ENCODE results near the gene TLX2.

The TLX2 gene

GRCh38 chr2:74499940-74500577 lies 14.2 kb upstream of the TLX2 start:
- Histone ChIP-seq H3K9me3 (ENCODE audit: low read length) (no peaks in the 10 kb centered on the region), H3K4me1 (ENCODE audit: insufficient read depth, low read length, severe bottlenecking) (peaks cover 15% of the 10 kb centered on the region), H2AFZ (ENCODE audit: low read length) (no peak overlapping the region), H3K4me2 (ENCODE audit: low read length) (no peak overlapping the region), H3K4me3 (ENCODE audit: low read depth, low read length, poor library complexity, severe bottlenecking) (no peak overlapping the region), H3F3A (ENCODE audit: insufficient read depth, low read length) (no peaks in the 10 kb centered on the region), H3K27me3 (ENCODE audit: insufficient read depth, low read length) (peaks cover 25% of the 10 kb centered on the region; the same call in 1 of the 2 replicates), H3K9me2 (ENCODE audit: low read depth, low read length) (no peaks in the 10 kb centered on the region), H3K36me3 (ENCODE audit: insufficient read depth, low read length) (peaks cover 5% of the 10 kb centered on the region), H3K79me2 (ENCODE audit: insufficient read depth, low read length) (no peaks in the 10 kb centered on the region), H4K20me1 (ENCODE audit: insufficient read depth, low read length) (no peaks in the 10 kb centered on the region), H3K27ac (ENCODE audit: low read depth, low read length, poor library complexity, severe bottlenecking) (no peak overlapping the region), H3K9ac (ENCODE audit: low read length) (no peak overlapping the region)
- no peak for TF ChIP-seq CTCF (IDR thresholded peaks at IDR 0.05; ENCODE audit: low read length)
- no peak for TF ChIP-seq EZH2 (IDR thresholded peaks at IDR 0.05; ENCODE audit: borderline replicate concordance, low read length)

DNA sequence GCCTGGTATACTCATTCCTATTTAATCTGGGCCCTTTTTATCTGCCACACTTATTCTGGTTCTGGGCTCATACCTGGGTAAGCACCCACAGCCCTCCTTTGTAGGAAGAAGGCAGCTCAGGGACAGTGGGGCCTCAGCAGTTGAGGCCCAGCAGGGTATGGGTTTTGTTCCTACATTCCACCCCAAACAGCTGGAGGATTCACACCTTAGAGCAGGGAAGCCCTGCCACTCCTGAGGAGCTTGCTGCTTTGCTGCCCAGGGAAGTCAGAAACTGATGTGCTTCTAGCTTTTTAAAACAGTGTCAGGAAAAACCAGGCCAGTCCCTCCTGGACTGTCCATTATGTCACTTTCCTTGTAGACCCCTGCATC lies 13.7 kb upstream of the TLX2 start:
- H3K27ac ChIP-seq (ENCODE audit: low read depth, low read length, poor library complexity, severe bottlenecking) = no peak overlapping the region
- no peaks in the 10 kb centered on the region for H3K9me3 ChIP-seq (ENCODE audit: low read length)
- peaks cover 17% of the 10 kb centered on the region for H3K4me1 ChIP-seq (ENCODE audit: insufficient read depth, low read length, severe bottlenecking)
- H3K79me2 ChIP-seq (ENCODE audit: insufficient read depth, low read length) = no peaks in the 10 kb centered on the region
- H3K4me2 ChIP-seq (ENCODE audit: low read length) = no peak overlapping the region
- H3K27me3 ChIP-seq (ENCODE audit: insufficient read depth, low read length) = peaks cover 25% of the 10 kb centered on the region; the same call in 1 of the 2 replicates
- H4K20me1 ChIP-seq (ENCODE audit: insufficient read depth, low read length) = no peaks in the 10 kb centered on the region
- no peaks in the 10 kb centered on the region for H3K9me2 ChIP-seq (ENCODE audit: low read depth, low read length)
- TF ChIP-seq CTCF (IDR thresholded peaks at IDR 0.05; ENCODE audit: low read length) = no peak
- TF ChIP-seq EZH2 (IDR thresholded peaks at IDR 0.05; ENCODE audit: borderline replicate concordance, low read length) = no peak
- H2AFZ ChIP-seq (ENCODE audit: low read length) = no peak overlapping the region
- H3K4me3 ChIP-seq (ENCODE audit: low read depth, low read length, poor library complexity, severe bottlenecking) = no peak overlapping the region
- no peaks in the 10 kb centered on the region for H3F3A ChIP-seq (ENCODE audit: insufficient read depth, low read length)
- peaks cover 11% of the 10 kb centered on the region for H3K36me3 ChIP-seq (ENCODE audit: insufficient read depth, low read length)
- no peak overlapping the region for H3K9ac ChIP-seq (ENCODE audit: low read length)

DNA sequence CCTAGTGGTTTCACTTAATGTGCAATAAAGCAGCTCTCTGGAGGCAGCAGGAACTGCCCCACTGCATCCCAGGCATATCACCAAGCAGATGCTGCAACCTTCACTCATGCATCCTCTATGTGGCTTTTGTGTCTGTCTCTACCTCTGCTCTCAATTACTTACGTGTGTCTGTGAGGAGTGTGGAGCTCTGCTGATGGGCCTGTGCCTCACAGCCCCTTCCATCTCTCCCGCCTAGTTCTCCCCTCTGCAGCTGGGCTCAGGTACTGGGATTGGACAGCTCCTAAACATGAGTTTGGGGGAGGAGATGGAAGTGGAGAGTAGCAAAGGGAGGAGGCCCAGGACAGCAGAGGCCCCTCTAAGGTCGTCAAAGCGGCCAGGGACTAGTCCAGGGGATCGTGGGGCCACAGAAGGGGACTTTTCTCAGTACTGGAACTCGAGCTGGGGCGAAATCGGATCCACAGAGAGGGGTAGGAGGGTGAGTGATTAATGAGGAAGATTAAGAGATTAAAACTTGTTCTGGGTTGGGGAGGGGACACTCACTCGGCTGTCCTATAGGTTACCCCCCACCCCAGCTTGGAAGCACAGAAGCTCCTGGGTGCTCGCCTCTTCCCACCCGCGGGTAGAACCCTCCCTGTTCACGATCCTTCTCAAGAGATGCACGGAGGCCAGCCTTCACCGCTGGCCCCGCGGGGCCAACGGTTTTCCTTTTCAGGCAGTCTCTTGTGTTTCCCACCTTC lies 12.7 kb upstream of the TLX2 start:
- no peak overlapping the region for H2AFZ ChIP-seq (ENCODE audit: low read length)
- no peak overlapping the region for H3K27ac ChIP-seq (ENCODE audit: low read depth, low read length, poor library complexity, severe bottlenecking)
- H3K79me2 ChIP-seq (ENCODE audit: insufficient read depth, low read length) = no peaks in the 10 kb centered on the region
- H3K4me1 ChIP-seq (ENCODE audit: insufficient read depth, low read length, severe bottlenecking) = peaks cover 25% of the 10 kb centered on the region
- no peaks in the 10 kb centered on the region for H3K9me3 ChIP-seq (ENCODE audit: low read length)
- no peaks in the 10 kb centered on the region for H4K20me1 ChIP-seq (ENCODE audit: insufficient read depth, low read length)
- no peaks in the 10 kb centered on the region for H3F3A ChIP-seq (ENCODE audit: insufficient read depth, low read length)
- peaks cover 25% of the 10 kb centered on the region; the same call in 1 of the 2 replicates for H3K27me3 ChIP-seq (ENCODE audit: insufficient read depth, low read length)
- TF ChIP-seq EZH2 (IDR thresholded peaks at IDR 0.05; ENCODE audit: borderline replicate concordance, low read length) = no peak
- TF ChIP-seq CTCF (IDR thresholded peaks at IDR 0.05; ENCODE audit: low read length) = no peak
- H3K9ac ChIP-seq (ENCODE audit: low read length) = no peak overlapping the region
- H3K36me3 ChIP-seq (ENCODE audit: insufficient read depth, low read length) = peaks cover 17% of the 10 kb centered on the region
- no peak overlapping the region for H3K4me3 ChIP-seq (ENCODE audit: low read depth, low read length, poor library complexity, severe bottlenecking)
- H3K9me2 ChIP-seq (ENCODE audit: low read depth, low read length) = no peaks in the 10 kb centered on the region
- H3K4me2 ChIP-seq (ENCODE audit: low read length) = no peak overlapping the region
